K562 (cell line): Measurements from ENCODE around the gene ISYNA1. TPM values are rescaled to one million over a fixed set of nuclear protein-coding genes. Genes with fewer than 3 reads are reported as not detected.
A peak's percentile ranks its signal among the peaks of the same experiment; 100 is the strongest.

Experiments used
- ATAC-seq: fragments of 200-7000 bp; cut with Tn5 transposase; 3 replicates; pipeline ENCODE4 v1.9.1; 2020; ENCODE audit warnings: moderate library complexity
- BruUV-seq: library from RNA; stranded (reverse); fragments of 400-500 nt; replicated peaks from 2 replicates; lab custom pipeline; 2021; lab: Mats Ljungman, UMichigan
- CTCF ChIA-PET: fragments of 300-600 bp; formaldehyde crosslinking; extraction: SDS; loops from one replicate; lab custom pipeline; 2021; ENCODE audit warnings: low intra/inter-chr PET ratio; lab: Yijun Ruan, JAX
- POLR2A ChIA-PET: fragments of 300-600, 350-650 bp; sonication (Branson Sonifier 250); formaldehyde crosslinking; extraction: SDS; loops from one replicate; lab custom pipeline; 2021; ENCODE audit warnings: antibody characterized with exemption, inconsistent platforms; lab: Yijun Ruan, JAX
- DNase-seq, 4 experiments: peaks; one replicate each; pipeline versions ENCODE4 v3.0.0 to v3.0.0-alpha.2; 2011 to 2018; ENCODE audit warnings: low spot score in 3 of 4, mixed read lengths in 3 of 4; ENCODE audit errors: extremely low read depth in 1 of 4
- FAIRE-seq: peaks from 2 replicates; lab custom pipeline; 2011; peaks lifted over from hg19 to GRCh38; lab: Jason Lieb, UNC
- H2AFZ ChIP-seq: 2 replicates; pipeline ENCODE4 v1.6.0; 2011; ENCODE audit warnings: low read depth, low read length, control low read depth, inconsistent platforms
- H3K27ac ChIP-seq: fragments of 200-600 bp; 3 replicates; pipeline ENCODE4 v1.8.0; 2011; ENCODE audit warnings: low read depth, mild to moderate bottlenecking, control low read depth, inconsistent platforms, low read length, moderate library complexity, mixed read lengths; ENCODE audit errors: extremely low read depth
- H3K27me3 ChIP-seq, 2 experiments: fragments of 300-600 bp in 1 of 2; 2 replicates in 1 of 2; 3 replicates in 1 of 2; pipeline versions ENCODE4 v1.6.0 to v1.8.0; 2011; ENCODE audit warnings: inconsistent platforms in 2 of 2, low read length in 2 of 2, mild to moderate bottlenecking in 1 of 2, mixed read lengths in 1 of 2, moderate library complexity in 1 of 2; ENCODE audit not compliant: control insufficient read depth in 2 of 2, insufficient read depth in 2 of 2
- H3K36me3 ChIP-seq: fragments of 300-600 bp; 3 replicates; pipeline ENCODE4 v1.8.0; 2011; ENCODE audit warnings: mild to moderate bottlenecking, low read length, inconsistent platforms; ENCODE audit not compliant: control insufficient read depth, insufficient read depth
- H3K4me1 ChIP-seq, 2 experiments: fragments of 200-600 bp in 1 of 2; replicated peaks in 1 of 2; 2 replicates in 1 of 2; 3 replicates in 1 of 2; pipeline versions ENCODE4 v1.5.1 to v1.8.0; 2011; ENCODE audit warnings: inconsistent platforms in 2 of 2, low read length in 2 of 2, mild to moderate bottlenecking in 1 of 2, mixed read lengths in 1 of 2, moderate library complexity in 1 of 2; ENCODE audit not compliant: control insufficient read depth in 2 of 2, insufficient read depth in 2 of 2
- H3K4me2 ChIP-seq: 2 replicates; pipeline ENCODE4 v1.6.1; 2011; ENCODE audit warnings: low read length, control low read depth, inconsistent platforms, mixed read lengths; ENCODE audit not compliant: insufficient read depth
- H3K4me3 ChIP-seq: fragments of 200-600 bp; sonication (generic), shearing (Covaris generic); 2 replicates; pipeline ENCODE4 v1.5.1; 2016; ENCODE audit warnings: control low read depth, inconsistent platforms
- H3K79me2 ChIP-seq: fragments of 200-600 bp; 3 replicates; pipeline ENCODE4 v1.8.0; 2011; ENCODE audit warnings: low read length, inconsistent platforms; ENCODE audit not compliant: control insufficient read depth, insufficient read depth
- H3K9ac ChIP-seq, 2 experiments: 2 replicates each; pipeline versions ENCODE4 v1.6.0 to v1.6.1; 2011; ENCODE audit warnings: low read depth in 2 of 2, low read length in 2 of 2, control low read depth in 1 of 2, inconsistent platforms in 1 of 2, mild to moderate bottlenecking in 1 of 2, mixed read lengths in 1 of 2; ENCODE audit not compliant: insufficient read depth in 1 of 2
- H3K9me1 ChIP-seq: one replicate; pipeline ENCODE4 v1.6.0; 2011; ENCODE audit warnings: inconsistent platforms, mild to moderate bottlenecking, low read length, moderate library complexity; ENCODE audit not compliant: control insufficient read depth, insufficient read depth
- H3K9me3 ChIP-seq: replicated peaks from 2 replicates; pipeline ENCODE4 v1.5.1; 2011; ENCODE audit warnings: low read depth, low read length, inconsistent platforms; ENCODE audit not compliant: control insufficient read depth, insufficient read depth
- H4K20me1 ChIP-seq: replicated peaks from 2 replicates; pipeline ENCODE4 v1.6.1; 2011; ENCODE audit warnings: low read length, inconsistent platforms, mixed read lengths; ENCODE audit not compliant: control insufficient read depth, insufficient read depth
- BRCA1 ChIP-seq, 2 experiments: fragments of 450-650 bp in 1 of 2; sonication (generic) in 1 of 2; formaldehyde crosslinking in 1 of 2; IDR thresholded peaks; 2 replicates each; pipeline versions ENCODE4 v1.5.0 to v1.6.1; 2017 to 2020; ENCODE audit warnings: mild to moderate bottlenecking in 1 of 2, missing genetic modification reagents in 1 of 2
- OTX1 ChIP-seq: fragments of 450-650 bp; formaldehyde crosslinking; IDR thresholded peaks from 2 replicates; pipeline ENCODE4 v1.4.0; 2022; ENCODE audit warnings: mild to moderate bottlenecking
- SIRT6 ChIP-seq: IDR thresholded peaks from one replicate; pipeline ENCODE4 v1.6.1; 2012; ENCODE audit warnings: low read depth, mild to moderate bottlenecking, control low read depth, inconsistent platforms, low read length, moderate library complexity
- TCF7L2 ChIP-seq: fragments of 150-350 bp; IDR thresholded peaks from 2 replicates; pipeline ENCODE4 v1.6.1; 2016; ENCODE audit warnings: low read depth, mild to moderate bottlenecking, low read length, moderate library complexity
- TOE1 ChIP-seq, 2 experiments: fragments of 450-650 bp in 1 of 2; sonication (generic) in 1 of 2; formaldehyde crosslinking in 1 of 2; IDR thresholded peaks; 2 replicates each; pipeline versions ENCODE4 v1.7.1 to v1.8.0; 2016 to 2022; ENCODE audit warnings: borderline replicate concordance in 2 of 2, mild to moderate bottlenecking in 2 of 2, antibody characterized with exemption in 1 of 2, inconsistent platforms in 1 of 2, low read depth in 1 of 2, missing genetic modification reagents in 1 of 2, moderate library complexity in 1 of 2
- ZBTB7A ChIP-seq: IDR thresholded peaks from 2 replicates; pipeline ENCODE4 v1.6.1; 2011; ENCODE audit warnings: low read depth, mild to moderate bottlenecking, low read length, moderate library complexity, borderline replicate concordance; ENCODE audit not compliant: control insufficient read depth
- ZNF134 ChIP-seq: fragments of 250-450 bp; sonication (Bioruptor Pico); conservative IDR thresholded peaks from 2 replicates; pipeline ENCODE4 v1.4.0; 2020
- ZNF184 ChIP-seq: sonication (generic); formaldehyde crosslinking; IDR thresholded peaks from 2 replicates; pipeline ENCODE4 v1.5.0; 2020; ENCODE audit warnings: missing genetic modification reagents
- ZNF347 ChIP-seq: fragments of 450-650 bp; formaldehyde crosslinking; IDR thresholded peaks from 2 replicates; pipeline ENCODE4 v1.4.0; 2020; ENCODE audit warnings: low read depth, mild to moderate bottlenecking, moderate library complexity
- WGBS: fragments of 100-300 bp; shearing (Covaris generic); methylation state at CpG from one replicate; pipeline ENCODE4 v1.1.6; 2016; ENCODE audit warnings: low coverage, mixed read lengths; ENCODE audit not compliant: insufficient coverage; ENCODE audit errors: missing lambda C conversion rate; 5-methylcytosine and 5-hydroxymethylcytosine counted together
- in situ Hi-C: fragments of 300-500 bp; cut with MboI; formaldehyde crosslinking; loops from 4 replicates; pipeline ENCODE4 v1.15.0; 2018; ENCODE audit warnings: inconsistent platforms, mixed read lengths
- intact Hi-C: fragments of 100-400 bp; cut with micrococcal nuclease; formaldehyde crosslinking; loops from 2 replicates; pipeline ENCODE4 v1.14.2; 2022
- polyA plus RNA-seq, 8 experiments: library from polyadenylated mRNA; depleted of rRNA in 4 of 8; stranded (reverse) in 5 of 8; unstranded in 3 of 8; fragments of >200 nt; fragmentation: Nextera tagmentation in 2 of 8; fragmentation: Illumina TruSeq in 1 of 8; extraction: Ambion mirVana in 2 of 8; extraction: Trizol in 1 of 8; gene quantifications; 2 replicates each; pipeline versions ENCODE4 v1.2.1 to v1.2.3, GENCODE V29; 2011 to 2014; ENCODE audit warnings: inconsistent platforms in 1 of 8, missing spikeins in 1 of 8
- total RNA-seq, 7 experiments: library from RNA; depleted of rRNA in 6 of 7; stranded (reverse); fragments of >200 nt in 6 of 7; fragmentation: Illumina TruSeq in 2 of 7; extraction: Trizol in 2 of 7; gene quantifications; 2 replicates each; pipeline versions ENCODE4 v1.2.1 to v1.2.3, GENCODE V29; 2011 to 2021; ENCODE audit warnings: low replicate concordance in 1 of 7
- TF ChIP-seq, protein P1 (sequence below): fragments of 450-650 bp; formaldehyde crosslinking; IDR thresholded peaks from 2 replicates; pipeline ENCODE4 v1.4.0; 2020; ENCODE audit warnings: mild to moderate bottlenecking, moderate library complexity
- TF ChIP-seq, protein P2 (sequence below): fragments of 250-450 bp; sonication (Bioruptor Pico); IDR thresholded peaks from 2 replicates; pipeline ENCODE4 v1.5.0; 2021
- TF ChIP-seq, protein P3 (sequence below): sonication (generic); formaldehyde crosslinking; IDR thresholded peaks from 2 replicates; pipeline ENCODE4 v1.8.0; 2022; ENCODE audit warnings: mild to moderate bottlenecking, missing genetic modification reagents
- TF ChIP-seq, protein P4 (sequence below): fragments of 250-450 bp; sonication (Bioruptor Pico); IDR thresholded peaks from 2 replicates; pipeline ENCODE4 v1.5.0; 2020; ENCODE audit warnings: mild to moderate bottlenecking

ISYNA1 gene
- total and polyA plus RNA-seq, 9 of the 15 experiments (the other 6 are each of a cell fraction or from before 2014, with no cell fraction given) = 21.8 to 460 (median 93.2) TPM

DNA sequence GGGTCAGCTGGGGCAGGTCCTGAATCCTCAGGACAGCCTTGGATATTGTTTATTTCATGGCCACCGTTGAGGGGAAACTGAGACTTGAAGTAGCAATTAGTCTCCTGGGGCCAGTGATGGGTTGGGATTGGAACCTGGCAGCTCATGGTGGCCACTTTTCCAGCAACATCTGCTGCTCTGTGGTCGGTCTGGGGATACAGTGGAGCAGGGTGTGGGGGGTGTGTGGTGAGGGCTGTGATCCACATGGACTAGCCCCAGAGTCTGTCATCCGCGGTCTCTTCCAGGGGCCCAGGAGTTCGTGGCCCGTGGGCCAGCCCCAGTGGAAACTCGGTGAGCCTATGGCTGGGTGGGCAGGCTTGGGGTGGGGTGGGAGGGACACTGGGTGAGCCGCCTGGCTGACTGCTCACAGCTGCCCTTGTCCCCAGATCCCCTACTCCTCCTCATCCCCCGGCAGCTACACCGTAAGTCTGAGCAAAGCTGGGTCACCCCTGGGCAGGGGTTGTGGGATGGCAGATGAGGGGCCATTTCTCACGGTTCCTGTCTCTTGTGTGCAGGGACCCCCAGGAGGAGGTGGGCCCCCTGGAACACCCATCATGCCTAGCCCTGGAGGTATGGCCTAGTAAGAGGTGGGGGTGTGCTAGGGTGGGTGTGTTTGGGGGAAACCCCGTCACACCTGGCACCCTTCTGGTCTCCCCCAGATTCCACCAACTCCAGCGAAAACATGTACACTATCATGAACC is 5.5 kb downstream of the ISYNA1 start:
- Histone ChIP-seq H2AFZ (peak overlapping the region; percentile 62; the same call in 1 of the 2 replicates), H3K9ac (peak overlapping the region; percentile 62 to 92), H3K9me3 (no peaks in the 10 kb centered on the region), H3K4me3 (peak overlapping the region; percentile 50; the same call in 1 of the 2 replicates), H3K79me2 (peaks cover 62% of the 10 kb centered on the region), H3K4me2 (peak overlapping the region; percentile 73), H3K27ac (peak overlapping the region; percentile 67), H3K36me3 (peaks cover 76% of the 10 kb centered on the region), H3K9me1 (no peaks in the 10 kb centered on the region), H4K20me1 (peaks cover 9% of the 10 kb centered on the region), H3K27me3 (no peaks in the 10 kb centered on the region), H3K4me1 (peaks cover 37 to 97% of the 10 kb centered on the region in 2 experiments)
- BruUV-seq = no TSS peak
- ATAC-seq (no peak), FAIRE-seq (peak; percentile 29), DNase-seq (peak in 1 of 4 experiments; percentile 9)
- in situ Hi-C loops = no loop called here
- 50% methylated on average over 10 of the region's 13 CpGs for WGBS
- ChIA-PET POLR2A (interaction anchor here (0.8 to 1.5 kb wide), 4 partner anchors 8 to 43 kb away, joined by 3 to 6 read pairs (median 4); partner anchors contain the start of gene SSBP4), CTCF (no interaction called here)
- intact Hi-C loops = no loop called here
- TF ChIP-seq TCF7L2 (no peak), ZNF347 (CRISPR knock-in tag) (no peak), ZNF134 (CRISPR knock-in tag) (no peak), ZBTB7A (peak; percentile 43; the same call in 1 of the 2 replicates), TOE1 (IDR thresholded peaks at IDR 0.05; ENCODE audit: borderline replicate concordance) (no peak), TOE1 (CRISPR knock-in tag; IDR thresholded peaks at IDR 0.05; ENCODE audit: borderline replicate concordance, low read depth) (no peak), ZNF184 (CRISPR knock-in tag) (no peak), BRCA1 (IDR thresholded peaks at IDR 0.05) (no peak), BRCA1 (CRISPR knock-in tag; IDR thresholded peaks at IDR 0.05) (no peak), SIRT6 (peak; percentile 47), OTX1 (CRISPR knock-in tag) (0 out of 2 replicates have a peak, but pooled peaks have one; percentile 32)
- TF ChIP-seq, protein P1, sequence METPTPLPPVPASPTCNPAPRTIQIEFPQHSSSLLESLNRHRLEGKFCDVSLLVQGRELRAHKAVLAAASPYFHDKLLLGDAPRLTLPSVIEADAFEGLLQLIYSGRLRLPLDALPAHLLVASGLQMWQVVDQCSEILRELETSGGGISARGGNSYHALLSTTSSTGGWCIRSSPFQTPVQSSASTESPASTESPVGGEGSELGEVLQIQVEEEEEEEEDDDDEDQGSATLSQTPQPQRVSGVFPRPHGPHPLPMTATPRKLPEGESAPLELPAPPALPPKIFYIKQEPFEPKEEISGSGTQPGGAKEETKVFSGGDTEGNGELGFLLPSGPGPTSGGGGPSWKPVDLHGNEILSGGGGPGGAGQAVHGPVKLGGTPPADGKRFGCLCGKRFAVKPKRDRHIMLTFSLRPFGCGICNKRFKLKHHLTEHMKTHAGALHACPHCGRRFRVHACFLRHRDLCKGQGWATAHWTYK (CRISPR knock-in tag) = 0 out of 2 replicates have a peak, but pooled peaks have one; percentile 11
- TF ChIP-seq, protein P2, sequence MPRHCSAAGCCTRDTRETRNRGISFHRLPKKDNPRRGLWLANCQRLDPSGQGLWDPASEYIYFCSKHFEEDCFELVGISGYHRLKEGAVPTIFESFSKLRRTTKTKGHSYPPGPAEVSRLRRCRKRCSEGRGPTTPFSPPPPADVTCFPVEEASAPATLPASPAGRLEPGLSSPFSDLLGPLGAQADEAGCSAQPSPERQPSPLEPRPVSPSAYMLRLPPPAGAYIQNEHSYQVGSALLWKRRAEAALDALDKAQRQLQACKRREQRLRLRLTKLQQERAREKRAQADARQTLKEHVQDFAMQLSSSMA (CRISPR knock-in tag) = no peak
- TF ChIP-seq, protein P3, sequence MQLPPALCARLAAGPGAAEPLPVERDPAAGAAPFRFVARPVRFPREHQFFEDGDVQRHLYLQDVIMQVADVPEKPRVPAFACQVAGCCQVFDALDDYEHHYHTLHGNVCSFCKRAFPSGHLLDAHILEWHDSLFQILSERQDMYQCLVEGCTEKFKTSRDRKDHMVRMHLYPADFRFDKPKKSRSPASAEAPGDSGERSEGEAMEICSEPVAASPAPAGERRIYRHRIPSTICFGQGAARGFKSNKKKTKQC (CRISPR knock-in tag) = 0 out of 2 replicates have a peak, but pooled peaks have one; percentile 14
- TF ChIP-seq, protein P4, sequence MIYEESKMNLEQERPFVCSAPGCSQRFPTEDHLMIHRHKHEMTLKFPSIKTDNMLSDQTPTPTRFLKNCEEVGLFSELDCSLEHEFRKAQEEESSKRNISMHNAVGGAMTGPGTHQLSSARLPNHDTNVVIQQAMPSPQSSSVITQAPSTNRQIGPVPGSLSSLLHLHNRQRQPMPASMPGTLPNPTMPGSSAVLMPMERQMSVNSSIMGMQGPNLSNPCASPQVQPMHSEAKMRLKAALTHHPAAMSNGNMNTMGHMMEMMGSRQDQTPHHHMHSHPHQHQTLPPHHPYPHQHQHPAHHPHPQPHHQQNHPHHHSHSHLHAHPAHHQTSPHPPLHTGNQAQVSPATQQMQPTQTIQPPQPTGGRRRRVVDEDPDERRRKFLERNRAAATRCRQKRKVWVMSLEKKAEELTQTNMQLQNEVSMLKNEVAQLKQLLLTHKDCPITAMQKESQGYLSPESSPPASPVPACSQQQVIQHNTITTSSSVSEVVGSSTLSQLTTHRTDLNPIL (CRISPR knock-in tag) = peak; percentile 22; the same call in 1 of the 2 replicates
